Mesenchymal stem cell (in vitro differentiated cells and primary cell): Measurements from ENCODE around the gene RANBP3.

Source experiments
- DNase-seq: peaks from one replicate; pipeline ENCODE4 v3.0.0-alpha.2; 2013
- H2AFZ ChIP-seq: one replicate; pipeline ENCODE4 v1.6.1; 2013; ENCODE audit warnings: low read depth, mild to moderate bottlenecking, control low read depth, inconsistent platforms, low read length, moderate library complexity
- H2AK5ac ChIP-seq: 2 replicates; pipeline ENCODE4 v1.6.1; 2013; ENCODE audit warnings: low read length, moderate library complexity, mild to moderate bottlenecking, inconsistent platforms; ENCODE audit not compliant: severe bottlenecking
- H2BK120ac ChIP-seq: one replicate; pipeline ENCODE4 v1.6.1; 2013; ENCODE audit warnings: low read depth, mild to moderate bottlenecking, inconsistent platforms, low read length, moderate library complexity
- H2BK12ac ChIP-seq, 2 experiments: one replicate each; pipeline ENCODE4 v1.6.1; 2013; ENCODE audit warnings: inconsistent platforms in 2 of 2, low read length in 2 of 2, mild to moderate bottlenecking in 2 of 2, moderate library complexity in 2 of 2, control low read depth in 1 of 2
- H2BK15ac ChIP-seq: one replicate; pipeline ENCODE4 v1.6.1; 2013; ENCODE audit warnings: mild to moderate bottlenecking, low read depth, inconsistent platforms; ENCODE audit not compliant: poor library complexity, severe bottlenecking
- H2BK5ac ChIP-seq: 2 replicates; pipeline ENCODE4 v1.6.1; 2013; ENCODE audit warnings: low read depth, mild to moderate bottlenecking, low read length, control low read depth, inconsistent platforms; ENCODE audit not compliant: poor library complexity, severe bottlenecking
- H3K14ac ChIP-seq, 2 experiments: one replicate each; pipeline ENCODE4 v1.6.1; 2013; ENCODE audit warnings: inconsistent platforms in 2 of 2, low read length in 2 of 2, control low read depth in 1 of 2, mild to moderate bottlenecking in 1 of 2, moderate library complexity in 1 of 2
- H3K18ac ChIP-seq, 2 experiments: one replicate each; pipeline ENCODE4 v1.6.1; 2013; ENCODE audit warnings: inconsistent platforms in 2 of 2, low read length in 2 of 2, control low read depth in 1 of 2, low read depth in 1 of 2, mild to moderate bottlenecking in 1 of 2
- H3K23ac ChIP-seq, 2 experiments: one replicate each; pipeline ENCODE4 v1.6.1; 2013; ENCODE audit warnings: inconsistent platforms in 2 of 2, low read length in 2 of 2, mild to moderate bottlenecking in 2 of 2, moderate library complexity in 2 of 2, control low read depth in 1 of 2
- H3K27ac ChIP-seq: 2 replicates; pipeline ENCODE4 v1.5.1; 2013; ENCODE audit warnings: mild to moderate bottlenecking, moderate library complexity, low read length, control low read depth, inconsistent platforms; ENCODE audit not compliant: poor library complexity, severe bottlenecking
- H3K27me3 ChIP-seq, 2 experiments: 2 replicates each; pipeline versions ENCODE4 v1.6.1 to v1.7.0; 2013; ENCODE audit warnings: low read length in 2 of 2, mild to moderate bottlenecking in 2 of 2, moderate library complexity in 2 of 2, control low read depth in 1 of 2, inconsistent platforms in 1 of 2; ENCODE audit not compliant: control insufficient read depth in 1 of 2, insufficient read depth in 1 of 2
- H3K36me3 ChIP-seq, 2 experiments: 2 replicates each; pipeline versions ENCODE4 v1.6.1 to v1.7.0; 2013; ENCODE audit warnings: low read length in 2 of 2, control low read depth in 1 of 2, inconsistent platforms in 1 of 2, low read depth in 1 of 2, mild to moderate bottlenecking in 1 of 2; ENCODE audit not compliant: insufficient read depth in 2 of 2, control insufficient read depth in 1 of 2
- H3K4ac ChIP-seq, 2 experiments: one replicate each; pipeline ENCODE4 v1.6.1; 2013; ENCODE audit warnings: inconsistent platforms in 2 of 2, low read length in 2 of 2, mild to moderate bottlenecking in 2 of 2, moderate library complexity in 2 of 2, control low read depth in 1 of 2, low read depth in 1 of 2
- H3K4me1 ChIP-seq: 2 replicates; pipeline ENCODE4 v1.6.1; 2013; ENCODE audit warnings: low read depth, low read length, control low read depth; ENCODE audit not compliant: control insufficient read depth, insufficient read depth
- H3K4me2 ChIP-seq: 2 replicates; pipeline ENCODE4 v1.6.1; 2013; ENCODE audit warnings: low read length, mild to moderate bottlenecking, inconsistent platforms; ENCODE audit not compliant: poor library complexity, severe bottlenecking
- H3K4me3 ChIP-seq, 2 experiments: 2 replicates each; pipeline versions ENCODE4 v1.5.1 to v1.7.0; 2013; ENCODE audit warnings: low read length in 2 of 2, mild to moderate bottlenecking in 2 of 2, control low read depth in 1 of 2, low read depth in 1 of 2; ENCODE audit not compliant: insufficient read depth in 1 of 2
- H3K79me1 ChIP-seq: replicated peaks from 2 replicates; pipeline ENCODE4 v1.6.1; 2013; ENCODE audit warnings: mild to moderate bottlenecking, control low read depth, low read length, inconsistent platforms; ENCODE audit not compliant: poor library complexity, severe bottlenecking
- H3K9ac ChIP-seq: 2 replicates; pipeline ENCODE4 v1.7.0; 2013; ENCODE audit warnings: mild to moderate bottlenecking, low read length, moderate library complexity
- H3K9me3 ChIP-seq: 2 replicates; pipeline ENCODE4 v1.7.0; 2013; ENCODE audit warnings: mild to moderate bottlenecking, low read length; ENCODE audit not compliant: control insufficient read depth
- H4K8ac ChIP-seq: one replicate; pipeline ENCODE4 v1.6.1; 2013; ENCODE audit warnings: inconsistent platforms, mild to moderate bottlenecking, low read length, moderate library complexity
- H4K91ac ChIP-seq: one replicate; pipeline ENCODE4 v1.6.1; 2013; ENCODE audit warnings: mild to moderate bottlenecking, low read length, inconsistent platforms
- WGBS: methylation state at CpG from one replicate; pipeline ENCODE4 v1.1.7; 2013; ENCODE audit warnings: mixed read lengths; 5-methylcytosine and 5-hydroxymethylcytosine counted together

Gene RANBP3

DNA sequence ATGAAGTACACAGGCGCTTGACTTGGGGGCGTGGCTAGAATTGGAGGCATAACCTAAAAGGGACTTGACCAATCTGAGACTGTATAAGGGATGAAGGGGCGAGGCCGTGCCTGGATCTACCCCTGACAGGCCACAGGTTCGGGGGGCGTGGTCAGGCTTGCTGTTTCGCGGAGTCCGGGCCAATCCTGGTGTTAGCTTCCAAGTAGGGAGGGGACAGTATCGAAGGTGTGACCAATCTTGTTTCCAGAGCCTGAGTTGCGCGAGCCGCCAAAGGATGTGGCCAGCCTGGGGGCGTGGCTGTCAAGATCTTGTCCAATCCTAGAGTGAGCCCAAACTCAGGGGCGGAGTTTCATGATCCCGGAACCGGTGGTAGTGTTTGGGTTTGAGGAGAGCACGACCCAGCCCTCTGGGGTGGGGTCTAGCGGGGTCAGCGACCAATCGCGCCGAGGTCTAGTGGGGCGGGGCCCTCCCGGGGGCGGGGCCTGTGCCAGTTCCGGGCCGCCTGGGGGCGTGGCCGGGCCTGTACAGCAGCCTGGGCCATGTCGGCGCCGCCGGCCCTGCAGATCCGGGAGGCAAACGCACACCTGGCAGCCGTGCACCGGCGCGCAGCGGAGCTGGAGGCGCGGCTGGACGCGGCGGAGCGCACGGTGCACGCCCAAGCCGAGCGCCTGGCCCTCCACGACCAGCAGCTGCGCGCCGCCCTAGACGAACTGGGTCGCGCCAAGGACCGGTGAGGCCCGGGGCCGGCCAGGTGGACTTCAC, 73.4 kb downstream of the RANBP3 start, which contains the start of gene VMAC:
VMAC (plus strand) TSS at position 521 of the 762 bp plus-strand sequence; CDS start at position 540, 19 bp downstream.
- peak within 1 kb of the TSS in 1 of 2 experiments; percentile 18 for H2BK12ac ChIP-seq
- H3K9me3 ChIP-seq = no peaks in the 10 kb centered on the region
- H4K91ac ChIP-seq = peak within 1 kb of the TSS; percentile 6
- peak within 1 kb of the TSS in 1 of 2 experiments; percentile 98 for H3K14ac ChIP-seq
- H2BK120ac ChIP-seq = peak within 1 kb of the TSS; percentile 65
- H3K4me2 ChIP-seq = peak within 1 kb of the TSS; percentile 88
- H3K4me1 ChIP-seq = peaks cover 24% of the 10 kb centered on the region
- H3K27ac ChIP-seq = peak within 1 kb of the TSS; percentile 91
- peak; percentile 100 for DNase-seq
- H3K4me3 ChIP-seq = peak within 1 kb of the TSS; percentile 100
- peak within 1 kb of the TSS; percentile 28 for H4K8ac ChIP-seq
- no peaks in the 10 kb centered on the region for H3K27me3 ChIP-seq
- peaks cover 23 to 26% of the 10 kb centered on the region in 2 experiments for H3K36me3 ChIP-seq
- H2AFZ ChIP-seq = peak within 1 kb of the TSS; percentile 99
- peaks cover 24% of the 10 kb centered on the region for H3K79me1 ChIP-seq
- peak within 1 kb of the TSS in 1 of 2 experiments; percentile 83 for H3K4ac ChIP-seq
- no peak within 1 kb of the TSS for H2AK5ac ChIP-seq
- H2BK5ac ChIP-seq = peak within 1 kb of the TSS; percentile 71
- WGBS = 1% methylated on average over 54 of the region's 61 CpGs
- H2BK15ac ChIP-seq = peak within 1 kb of the TSS; percentile 31
- H3K9ac ChIP-seq = peak within 1 kb of the TSS; percentile 100
- H3K23ac ChIP-seq = peak within 1 kb of the TSS in 1 of 2 experiments; percentile 89
- H3K18ac ChIP-seq = peak within 1 kb of the TSS; percentile 68 to 82

- H3K4ac ChIP-seq = peak within 1 kb of the TSS in 1 of 2 experiments; percentile 96
- H2BK15ac ChIP-seq = peak within 1 kb of the TSS; percentile 31
- peak within 1 kb of the TSS in 1 of 2 experiments; percentile 96 for H3K14ac ChIP-seq
- H2AFZ ChIP-seq = peak within 1 kb of the TSS; percentile 72
- no peak within 1 kb of the TSS for H2BK12ac ChIP-seq
- peak within 1 kb of the TSS; percentile 55 for H3K4me2 ChIP-seq
- H3K9ac ChIP-seq = peak within 1 kb of the TSS; percentile 100
- WGBS = under 1% methylated on average over 57 of the region's 57 CpGs
- H2BK120ac ChIP-seq = peak within 1 kb of the TSS; percentile 65
- H3K4me3 ChIP-seq = peak within 1 kb of the TSS; percentile 98 to 100
- no peak for DNase-seq
- no peaks in the 10 kb centered on the region for H3K27me3 ChIP-seq
- peaks cover 24% of the 10 kb centered on the region for H3K4me1 ChIP-seq
- no peaks in the 10 kb centered on the region for H3K9me3 ChIP-seq
- H2AK5ac ChIP-seq = peak within 1 kb of the TSS; percentile 49
- peaks cover 16 to 19% of the 10 kb centered on the region in 2 experiments for H3K36me3 ChIP-seq
- peak within 1 kb of the TSS; percentile 91 for H3K27ac ChIP-seq
- H2BK5ac ChIP-seq = peak within 1 kb of the TSS; percentile 83
- peaks cover 23% of the 10 kb centered on the region for H3K79me1 ChIP-seq
- H3K18ac ChIP-seq = peak within 1 kb of the TSS; percentile 94 to 97
- H4K91ac ChIP-seq = peak within 1 kb of the TSS; percentile 88
- H3K23ac ChIP-seq = peak within 1 kb of the TSS in 1 of 2 experiments; percentile 98
- peak within 1 kb of the TSS; percentile 89 for H4K8ac ChIP-seq
Measured at GRCh38 chr19:5903624-5904351, 74.2 kb downstream of the RANBP3 start, which contains the start of gene NDUFA11. Gene NDUFA11, minus strand, starts transcription at chr19:5903790. Its CDS starts 82 bp downstream, at chr19:5903708.

- peak; percentile 62 for DNase-seq
- H3K27me3 ChIP-seq = no peaks in the 10 kb centered on the region
- peak overlapping the region; percentile 87 for H3K27ac ChIP-seq
- peak overlapping the region; percentile 55 for H3K4me2 ChIP-seq
- peak overlapping the region; percentile 100 for H3K9ac ChIP-seq
- H2BK12ac ChIP-seq = no peak overlapping the region
- peak overlapping the region; percentile 88 for H4K91ac ChIP-seq
- H2AK5ac ChIP-seq = peak overlapping the region; percentile 49
- H3K4me3 ChIP-seq = peak overlapping the region; percentile 98 to 100
- peak overlapping the region; percentile 89 for H4K8ac ChIP-seq
- peak overlapping the region; percentile 72 for H2AFZ ChIP-seq
- H3K9me3 ChIP-seq = no peaks in the 10 kb centered on the region
- peaks cover 15 to 18% of the 10 kb centered on the region in 2 experiments for H3K36me3 ChIP-seq
- peak overlapping the region; percentile 30 for H2BK15ac ChIP-seq
- peak overlapping the region in 1 of 2 experiments; percentile 96 for H3K14ac ChIP-seq
- peaks cover 24% of the 10 kb centered on the region for H3K4me1 ChIP-seq
- WGBS = 2% methylated on average over 27 of the region's 27 CpGs
- H3K23ac ChIP-seq = peak overlapping the region in 1 of 2 experiments; percentile 98
- H3K79me1 ChIP-seq = peaks cover 25% of the 10 kb centered on the region
- peak overlapping the region in 1 of 2 experiments; percentile 96 for H3K4ac ChIP-seq
- H3K18ac ChIP-seq = peak overlapping the region; percentile 94 to 97
- peak overlapping the region; percentile 83 for H2BK5ac ChIP-seq
- no peak overlapping the region for H2BK120ac ChIP-seq
Measured at GRCh38 chr19:5903056-5903623, 74.8 kb downstream of the RANBP3 start.
